ENCODE results near the gene MGRN1.
A peak's percentile ranks its signal among the peaks of the same experiment; 100 is the strongest.

DNA sequence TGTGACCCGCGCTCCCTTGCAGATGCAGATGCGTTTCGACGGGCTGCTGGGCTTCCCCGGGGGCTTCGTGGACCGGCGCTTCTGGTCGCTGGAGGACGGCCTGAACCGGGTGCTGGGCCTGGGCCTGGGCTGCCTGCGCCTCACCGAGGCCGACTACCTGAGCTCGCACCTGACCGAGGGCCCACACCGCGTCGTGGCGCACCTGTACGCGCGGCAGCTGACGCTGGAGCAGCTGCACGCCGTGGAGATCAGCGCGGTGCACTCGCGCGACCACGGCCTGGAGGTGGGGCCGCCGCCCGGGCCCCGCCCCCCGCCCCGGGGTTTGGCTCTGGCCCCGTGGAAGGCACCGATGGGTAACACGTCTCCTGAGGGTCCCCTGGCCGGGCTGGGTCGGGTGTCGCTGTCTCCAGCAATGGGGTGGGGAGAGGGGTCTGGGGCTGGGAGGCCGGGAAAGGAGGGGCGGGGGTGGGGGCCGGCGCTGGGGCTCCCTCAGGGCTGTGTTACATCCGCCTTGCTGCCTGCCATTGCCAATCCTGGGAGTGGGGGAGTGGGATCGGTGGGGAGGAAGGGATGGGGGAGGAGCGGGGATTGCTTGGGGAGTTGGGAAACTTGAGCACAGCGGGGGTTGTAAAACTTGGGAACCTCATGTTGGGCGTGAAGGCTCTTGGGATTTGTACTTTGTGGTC lies 69.5 kb downstream of the MGRN1 start:
- TF ChIP-seq CTCF (IDR thresholded peaks at IDR 0.05; ENCODE audit: poor library complexity, severe bottlenecking) (no peak), RAD21 (conservative IDR thresholded peaks at IDR 0.05) (no peak), MXI1 (conservative IDR thresholded peaks at IDR 0.05; ENCODE audit: poor library complexity, severe bottlenecking) (peak; percentile 72), SMC3 (conservative IDR thresholded peaks at IDR 0.05; ENCODE audit: poor library complexity) (no peak), EZH2 (IDR thresholded peaks at IDR 0.05; ENCODE audit: borderline replicate concordance, insufficient read depth, low read length, poor library complexity, severe bottlenecking) (no peak), EP300 (conservative IDR thresholded peaks at IDR 0.05; ENCODE audit: poor library complexity, severe bottlenecking) (no peak), POLR2AphosphoS5 (IDR thresholded peaks at IDR 0.05) (no peak), TAF1 (IDR thresholded peaks at IDR 0.05; ENCODE audit: low read depth) (no peak)
- TF ChIP-seq, protein P1, sequence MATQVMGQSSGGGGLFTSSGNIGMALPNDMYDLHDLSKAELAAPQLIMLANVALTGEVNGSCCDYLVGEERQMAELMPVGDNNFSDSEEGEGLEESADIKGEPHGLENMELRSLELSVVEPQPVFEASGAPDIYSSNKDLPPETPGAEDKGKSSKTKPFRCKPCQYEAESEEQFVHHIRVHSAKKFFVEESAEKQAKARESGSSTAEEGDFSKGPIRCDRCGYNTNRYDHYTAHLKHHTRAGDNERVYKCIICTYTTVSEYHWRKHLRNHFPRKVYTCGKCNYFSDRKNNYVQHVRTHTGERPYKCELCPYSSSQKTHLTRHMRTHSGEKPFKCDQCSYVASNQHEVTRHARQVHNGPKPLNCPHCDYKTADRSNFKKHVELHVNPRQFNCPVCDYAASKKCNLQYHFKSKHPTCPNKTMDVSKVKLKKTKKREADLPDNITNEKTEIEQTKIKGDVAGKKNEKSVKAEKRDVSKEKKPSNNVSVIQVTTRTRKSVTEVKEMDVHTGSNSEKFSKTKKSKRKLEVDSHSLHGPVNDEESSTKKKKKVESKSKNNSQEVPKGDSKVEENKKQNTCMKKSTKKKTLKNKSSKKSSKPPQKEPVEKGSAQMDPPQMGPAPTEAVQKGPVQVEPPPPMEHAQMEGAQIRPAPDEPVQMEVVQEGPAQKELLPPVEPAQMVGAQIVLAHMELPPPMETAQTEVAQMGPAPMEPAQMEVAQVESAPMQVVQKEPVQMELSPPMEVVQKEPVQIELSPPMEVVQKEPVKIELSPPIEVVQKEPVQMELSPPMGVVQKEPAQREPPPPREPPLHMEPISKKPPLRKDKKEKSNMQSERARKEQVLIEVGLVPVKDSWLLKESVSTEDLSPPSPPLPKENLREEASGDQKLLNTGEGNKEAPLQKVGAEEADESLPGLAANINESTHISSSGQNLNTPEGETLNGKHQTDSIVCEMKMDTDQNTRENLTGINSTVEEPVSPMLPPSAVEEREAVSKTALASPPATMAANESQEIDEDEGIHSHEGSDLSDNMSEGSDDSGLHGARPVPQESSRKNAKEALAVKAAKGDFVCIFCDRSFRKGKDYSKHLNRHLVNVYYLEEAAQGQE (IDR thresholded peaks at IDR 0.05; ENCODE audit: borderline replicate concordance), result no peak

Measured in neural cell (in vitro differentiated cells).